Neural progenitor cell (in vitro differentiated cells): ENCODE data around the gene ITGB8. TPM values are rescaled to one million over a fixed set of nuclear protein-coding genes. Genes with fewer than 3 reads are reported as not detected.

ENCODE experiments used
- DNase-seq: peaks from one replicate; pipeline ENCODE4 v3.0.0-alpha.2; 2016; ENCODE audit warnings: low spot score
- H2AFZ ChIP-seq: fragments of 200-600 bp; sonication (generic); replicated peaks from 2 replicates; pipeline ENCODE4 v1.6.1; 2016; ENCODE audit warnings: antibody characterized with exemption
- H3F3A ChIP-seq: fragments of 200-600 bp; sonication (generic); 2 replicates; pipeline ENCODE4 v1.6.1; 2016; ENCODE audit warnings: antibody characterized with exemption, low read depth
- H3K27ac ChIP-seq: fragments of 200-600 bp; sonication (generic); 2 replicates; pipeline ENCODE4 v1.5.1; 2016; ENCODE audit warnings: mild to moderate bottlenecking
- H3K27me3 ChIP-seq: fragments of 200-600 bp; sonication (generic); 2 replicates; pipeline ENCODE4 v1.6.1; 2016; ENCODE audit warnings: mild to moderate bottlenecking, moderate library complexity
- H3K36me3 ChIP-seq: fragments of 200-600 bp; sonication (generic); 2 replicates; pipeline ENCODE4 v1.5.1; 2016
- H3K4me1 ChIP-seq: fragments of 200-600 bp; sonication (generic); 2 replicates; pipeline ENCODE4 v1.6.1; 2016; ENCODE audit warnings: mixed run types
- H3K4me2 ChIP-seq: fragments of 200-600 bp; sonication (generic); 2 replicates; pipeline ENCODE4 v1.6.1; 2016
- H3K4me3 ChIP-seq: fragments of 200-600 bp; sonication (generic); 2 replicates; pipeline ENCODE4 v1.5.1; 2016
- H3K79me2 ChIP-seq: fragments of 200-600 bp; sonication (generic); 2 replicates; pipeline ENCODE4 v1.6.1; 2016; ENCODE audit warnings: low read depth
- H3K9ac ChIP-seq: fragments of 200-600 bp; sonication (generic); 2 replicates; pipeline ENCODE4 v1.6.1; 2016
- H3K9me3 ChIP-seq: fragments of 200-600 bp; sonication (generic); 2 replicates; pipeline ENCODE4 v1.5.1; 2016; ENCODE audit warnings: low read depth
- H4K20me1 ChIP-seq: fragments of 200-600 bp; sonication (generic); 2 replicates; pipeline ENCODE4 v1.6.1; 2016; ENCODE audit warnings: low read depth
- H3K27ac Mint-ChIP-seq: 3 replicates; pipeline ENCODE4 v1.8.0; 2021; ENCODE audit warnings: mixed read lengths
- H3K27me3 Mint-ChIP-seq: 2 replicates; pipeline ENCODE4 v1.8.0; 2022; ENCODE audit warnings: low read depth, mild to moderate bottlenecking, inconsistent platforms, moderate library complexity, mixed read lengths; ENCODE audit not compliant: insufficient read depth
- H3K36me3 Mint-ChIP-seq: 3 replicates; pipeline ENCODE4 v1.8.0; 2021; ENCODE audit warnings: mixed read lengths
- H3K4me1 Mint-ChIP-seq: 3 replicates; pipeline ENCODE4 v1.8.0; 2021; ENCODE audit warnings: mixed read lengths
- H3K4me3 Mint-ChIP-seq: 3 replicates; pipeline ENCODE4 v1.8.0; 2021; ENCODE audit warnings: mild to moderate bottlenecking, moderate library complexity, mixed read lengths
- H3K9me3 Mint-ChIP-seq: 3 replicates; pipeline ENCODE4 v1.8.0; 2020; ENCODE audit warnings: mixed read lengths
- CTCF ChIP-seq: fragments of 200-600 bp; sonication (generic); IDR thresholded peaks from 2 replicates; pipeline ENCODE4 v1.5.1; 2017; ENCODE audit warnings: antibody characterized with exemption, mild to moderate bottlenecking
- EZH2 ChIP-seq: fragments of 200-600 bp; sonication (generic); IDR thresholded peaks from 2 replicates; pipeline ENCODE4 v1.6.1; 2017; ENCODE audit warnings: antibody characterized with exemption, mild to moderate bottlenecking, moderate library complexity
- EZH2phosphoT487 ChIP-seq: fragments of 200-600 bp; sonication (generic); IDR thresholded peaks from 2 replicates; pipeline ENCODE4 v1.6.1; 2017; ENCODE audit warnings: antibody characterized with exemption
- total RNA-seq: library from RNA; depleted of rRNA; stranded (reverse); fragments of >200 nt; gene quantifications from 2 replicates; pipeline ENCODE4 v1.2.3, GENCODE V29; 2015; ENCODE audit warnings: low replicate concordance

ITGB8 gene
- total RNA-seq, 1 donor from 2014 or later, result 5.3 TPM

- Histone ChIP-seq H3K36me3 (no peaks in the 10 kb centered on the region), H3K4me2 (no peak overlapping the region), H3K27me3 (no peaks in the 10 kb centered on the region), H3F3A (no peaks in the 10 kb centered on the region), H4K20me1 (no peaks in the 10 kb centered on the region), H3K9ac (no peak overlapping the region), H3K9me3 (no peaks in the 10 kb centered on the region), H3K4me1 (no peaks in the 10 kb centered on the region), H2AFZ (no peak overlapping the region), H3K27ac (no peak overlapping the region), H3K4me3 (no peak overlapping the region), H3K79me2 (no peaks in the 10 kb centered on the region)
- TF ChIP-seq CTCF (no peak), EZH2phosphoT487 (no peak), EZH2 (no peak)
- H3K27ac Mint-ChIP-seq, result no peak overlapping the region
- H3K4me3 Mint-ChIP-seq, result no peak overlapping the region
- peaks cover 11% of the 10 kb centered on the region for H3K9me3 Mint-ChIP-seq
- H3K27me3 Mint-ChIP-seq, result no peaks in the 10 kb centered on the region
- peaks cover 4% of the 10 kb centered on the region for H3K4me1 Mint-ChIP-seq
- no peak for DNase-seq
- H3K36me3 Mint-ChIP-seq, result no peaks in the 10 kb centered on the region
Observed at GRCh38 chr7:20296444-20296843, 34.3 kb upstream of the ITGB8 start.

- no peak for DNase-seq
- H3K9me3 Mint-ChIP-seq, result peaks cover 11% of the 10 kb centered on the region
- Histone ChIP-seq H3K36me3 (no peaks in the 10 kb centered on the region), H3K27me3 (no peaks in the 10 kb centered on the region), H3K79me2 (no peaks in the 10 kb centered on the region), H3K4me2 (no peak overlapping the region), H3K9ac (no peak overlapping the region), H3K9me3 (no peaks in the 10 kb centered on the region), H3K4me3 (no peak overlapping the region), H2AFZ (no peak overlapping the region), H3K4me1 (no peaks in the 10 kb centered on the region), H4K20me1 (no peaks in the 10 kb centered on the region), H3F3A (no peaks in the 10 kb centered on the region), H3K27ac (no peak overlapping the region)
- TF ChIP-seq EZH2, result no peak
- TF ChIP-seq EZH2phosphoT487, result no peak
- TF ChIP-seq CTCF, result no peak
- H3K4me3 Mint-ChIP-seq, result no peak overlapping the region
- H3K4me1 Mint-ChIP-seq, result peaks cover 4% of the 10 kb centered on the region
- no peak overlapping the region for H3K27ac Mint-ChIP-seq
- no peaks in the 10 kb centered on the region for H3K27me3 Mint-ChIP-seq
- no peaks in the 10 kb centered on the region for H3K36me3 Mint-ChIP-seq
Observed at GRCh38 chr7:20296901-20297300, 33.8 kb upstream of the ITGB8 start.

GRCh38 chr7:20298486-20298901 is 32.2 kb upstream of the ITGB8 start:
- Mint-ChIP-seq H3K27me3 (no peaks in the 10 kb centered on the region), H3K36me3 (no peaks in the 10 kb centered on the region)

More at GRCh38 chr7:20298486-20298901, 32.2 kb upstream of the ITGB8 start:
- Histone ChIP-seq H3K79me2 (no peaks in the 10 kb centered on the region), H3K27me3 (no peaks in the 10 kb centered on the region), H3K9me3 (no peaks in the 10 kb centered on the region), H4K20me1 (no peaks in the 10 kb centered on the region), H3K4me2 (no peak overlapping the region), H3K36me3 (no peaks in the 10 kb centered on the region), H3K9ac (no peak overlapping the region), H3K4me3 (no peak overlapping the region), H3K27ac (no peak overlapping the region), H3F3A (no peaks in the 10 kb centered on the region), H3K4me1 (no peaks in the 10 kb centered on the region), H2AFZ (no peak overlapping the region)
- Mint-ChIP-seq H3K4me1 (peaks cover 8% of the 10 kb centered on the region), H3K4me3 (no peak overlapping the region), H3K27ac (no peak overlapping the region), H3K9me3 (peaks cover 14% of the 10 kb centered on the region)
- TF ChIP-seq EZH2phosphoT487 (no peak), CTCF (no peak), EZH2 (no peak)
- no peak for DNase-seq
